ENCODE data around the gene ZNF350. TPM values are rescaled to one million over a fixed set of nuclear protein-coding genes. Genes with fewer than 3 reads are reported as not detected.

ZNF350 gene
- total and polyA plus RNA-seq, 2 of the 13 experiments (the other 11 are each of a cell fraction or from before 2014, with no cell fraction given): 3.7 to 6.9 TPM

- peak; percentile 66; the same call in 1 of the 2 replicates for TF ChIP-seq TFDP2 (CRISPR knock-in tag; IDR thresholded peaks at IDR 0.05)
- TF ChIP-seq PLSCR1 (CRISPR knock-in tag; IDR thresholded peaks at IDR 0.05; ENCODE audit: borderline replicate concordance): no peak
- TF ChIP-seq NR2F2 (IDR thresholded peaks at IDR 0.05; ENCODE audit: borderline replicate concordance, low read depth): peak; percentile 39; the same call in 1 of the 2 replicates
- no peak for TF ChIP-seq ZNF775 (CRISPR knock-in tag; IDR thresholded peaks at IDR 0.05; ENCODE audit: borderline replicate concordance)
- TF ChIP-seq JUN (CRISPR knock-in tag; IDR thresholded peaks at IDR 0.05): no peak
- no peak for TF ChIP-seq MBD4 (IDR thresholded peaks at IDR 0.05; ENCODE audit: borderline replicate concordance, low read length)
- TF ChIP-seq RAD21 (CRISPR knock-in tag; IDR thresholded peaks at IDR 0.05): 0 out of 2 replicates have a peak, but pooled peaks have one; percentile 30
- no peak for TF ChIP-seq PAF1 (CRISPR knock-in tag; IDR thresholded peaks at IDR 0.05)
- no peak for TF ChIP-seq ZNF781 (CRISPR knock-in tag; IDR thresholded peaks at IDR 0.05; ENCODE audit: borderline replicate concordance, not compliant biosample characterization)
- TF ChIP-seq THYN1 (CRISPR knock-in tag; IDR thresholded peaks at IDR 0.05; ENCODE audit: borderline replicate concordance, low read depth): no peak
- no peak for TF ChIP-seq MTF2 (CRISPR knock-in tag; IDR thresholded peaks at IDR 0.05; ENCODE audit: borderline replicate concordance)
- TF ChIP-seq PHF21A (CRISPR knock-in tag; IDR thresholded peaks at IDR 0.05): peak; percentile 59; the same call in 1 of the 2 replicates
- no peak for TF ChIP-seq MEIS1 (CRISPR knock-in tag; IDR thresholded peaks at IDR 0.05; ENCODE audit: borderline replicate concordance)
- peak; percentile 44; the same call in 1 of the 2 replicates for TF ChIP-seq ESRRA (CRISPR knock-in tag; IDR thresholded peaks at IDR 0.05; ENCODE audit: low read depth)
- TF ChIP-seq BCL6 (CRISPR knock-in tag; IDR thresholded peaks at IDR 0.05): no peak
- 0 out of 2 replicates have a peak, but pooled peaks have one; percentile 14 for TF ChIP-seq HOMEZ (CRISPR knock-in tag; IDR thresholded peaks at IDR 0.05; ENCODE audit: low read depth)
- TF ChIP-seq PHF8 (CRISPR knock-in tag; IDR thresholded peaks at IDR 0.05): peak; percentile 84
- peak; percentile 53; the same call in 1 of the 2 replicates for TF ChIP-seq SMAD3 (CRISPR knock-in tag; IDR thresholded peaks at IDR 0.05)
- TF ChIP-seq NFYC (CRISPR knock-in tag; IDR thresholded peaks at IDR 0.05): no peak
- no peak for TF ChIP-seq RFX1 (IDR thresholded peaks at IDR 0.05)
- TF ChIP-seq ZNF512B (CRISPR knock-in tag; IDR thresholded peaks at IDR 0.05; ENCODE audit: borderline replicate concordance): no peak
- TF ChIP-seq TEAD2 (CRISPR knock-in tag; IDR thresholded peaks at IDR 0.05): no peak
- peak; percentile 37 for TF ChIP-seq AGO2 (optimal IDR thresholded peaks at IDR 0.05; ENCODE audit: low read depth, low read length)
- TF ChIP-seq MBNL3 (CRISPR knock-in tag; conservative IDR thresholded peaks at IDR 0.05): no peak
- TF ChIP-seq RNF2 (conservative IDR thresholded peaks at IDR 0.05; ENCODE audit: low read depth): no peak
Measured at GRCh38 chr19:52007806-52008557, 21.3 kb upstream of the ZNF350 start, which contains the start of gene ZNF615 (continued).

Data from HepG2 (cell line).